GM12892 (cell line): Measurements from ENCODE around the gene SRPX2.

Experiments used
- DNase-seq: peaks from one replicate; pipeline ENCODE4 v3.0.0; 2011; ENCODE audit not compliant: insufficient read length
- FAIRE-seq: peaks from 2 replicates; lab custom pipeline; 2011; peaks lifted over from hg19 to GRCh38; lab: Jason Lieb, UNC
- POLR2A ChIP-seq: IDR thresholded peaks from 2 replicates; pipeline ENCODE4 v1.6.1; 2011; ENCODE audit warnings: low read depth, low read length, control low read depth
- POLR2AphosphoS5 ChIP-seq: IDR thresholded peaks from 2 replicates; pipeline ENCODE4 v1.6.1; 2011; ENCODE audit warnings: low read depth, low read length, control low read depth
- TAF1 ChIP-seq: IDR thresholded peaks from 2 replicates; pipeline ENCODE4 v1.6.1; 2011; ENCODE audit warnings: low read depth, mild to moderate bottlenecking, control low read depth, low read length, borderline replicate concordance

Gene SRPX2

GRCh38 chrX:100685284-100685996 lies 41.4 kb downstream of the SRPX2 start:
- TF ChIP-seq POLR2AphosphoS5 (no peak), TAF1 (no peak), POLR2A (no peak)
- peak; percentile 24 for DNase-seq
- FAIRE-seq, result peak; percentile 94

- no peak for FAIRE-seq
- DNase-seq, result no peak
- TF ChIP-seq POLR2AphosphoS5, result no peak
- TF ChIP-seq POLR2A, result no peak
- no peak for TF ChIP-seq TAF1
These were observed 42.0 kb downstream of the SRPX2 start for GRCh38 chrX:100685997-100686305.

- TF ChIP-seq POLR2A (no peak), POLR2AphosphoS5 (no peak), TAF1 (no peak)
- no peak for FAIRE-seq
- DNase-seq, result no peak
These were observed 43.1 kb downstream of the SRPX2 start for GRCh38 chrX:100687128-100687527.

- DNase-seq, result peak; percentile 14
- TF ChIP-seq POLR2A (no peak), POLR2AphosphoS5 (no peak), TAF1 (no peak)
- FAIRE-seq, result peak; percentile 90
These were observed 43.5 kb downstream of the SRPX2 start for GRCh38 chrX:100687546-100687945.

GRCh38 chrX:100695302-100695701 lies 51.3 kb downstream of the SRPX2 start:
- peak; percentile 9 for FAIRE-seq
- DNase-seq, result no peak
- TF ChIP-seq POLR2AphosphoS5 (no peak), POLR2A (no peak), TAF1 (no peak)

- DNase-seq (no peak), FAIRE-seq (peak; percentile 30)
- no peak for TF ChIP-seq TAF1
- TF ChIP-seq POLR2A, result no peak
- no peak for TF ChIP-seq POLR2AphosphoS5
These were observed 52.0 kb downstream of the SRPX2 start for GRCh38 chrX:100695991-100696390.

- TF ChIP-seq POLR2AphosphoS5, result no peak
- TF ChIP-seq POLR2A, result no peak
- TF ChIP-seq TAF1, result no peak
- DNase-seq (no peak), FAIRE-seq (peak; percentile 33)
These were observed 52.8 kb downstream of the SRPX2 start for GRCh38 chrX:100696699-100697351.

- no peak for FAIRE-seq
- DNase-seq, result no peak
- TF ChIP-seq POLR2AphosphoS5 (no peak), POLR2A (no peak), TAF1 (no peak)
These were observed 54.6 kb downstream of the SRPX2 start for GRCh38 chrX:100698551-100698950.

- peak; percentile 9 for FAIRE-seq
- TF ChIP-seq POLR2AphosphoS5 (no peak), TAF1 (no peak), POLR2A (no peak)
- no peak for DNase-seq
These were observed 56.8 kb downstream of the SRPX2 start for GRCh38 chrX:100700809-100701208.

GRCh38 chrX:100704581-100705203 lies 60.7 kb downstream of the SRPX2 start:
- TF ChIP-seq POLR2AphosphoS5 (no peak), POLR2A (no peak), TAF1 (no peak)
- FAIRE-seq (peak; percentile 5), DNase-seq (no peak)

- DNase-seq (no peak), FAIRE-seq (no peak)
- TF ChIP-seq TAF1 (no peak), POLR2A (no peak), POLR2AphosphoS5 (no peak)
These were observed 66.8 kb downstream of the SRPX2 start for GRCh38 chrX:100710816-100711215.

GRCh38 chrX:100717363-100717762 lies 73.4 kb downstream of the SRPX2 start:
- FAIRE-seq, result no peak
- TF ChIP-seq POLR2A (no peak), TAF1 (no peak)
- DNase-seq, result no peak
